PFSK-1 (cell line): ENCODE measurements around the gene NMT2.

ENCODE experiments used
- REST ChIP-seq, 2 experiments: IDR thresholded peaks; 2 replicates each; pipeline versions ENCODE4 v1.6.1 to v1.8.0; 2011 to 2012; ENCODE audit warnings: low read depth in 2 of 2, low read length in 2 of 2, control low read depth in 1 of 2, inconsistent platforms in 1 of 2, mild to moderate bottlenecking in 1 of 2, moderate library complexity in 1 of 2; ENCODE audit not compliant: insufficient read depth in 1 of 2
- TAF1 ChIP-seq: IDR thresholded peaks from 2 replicates; pipeline ENCODE4 v1.6.1; 2012; ENCODE audit warnings: low read length, control low read depth, borderline replicate concordance; ENCODE audit not compliant: insufficient read depth

DNA sequence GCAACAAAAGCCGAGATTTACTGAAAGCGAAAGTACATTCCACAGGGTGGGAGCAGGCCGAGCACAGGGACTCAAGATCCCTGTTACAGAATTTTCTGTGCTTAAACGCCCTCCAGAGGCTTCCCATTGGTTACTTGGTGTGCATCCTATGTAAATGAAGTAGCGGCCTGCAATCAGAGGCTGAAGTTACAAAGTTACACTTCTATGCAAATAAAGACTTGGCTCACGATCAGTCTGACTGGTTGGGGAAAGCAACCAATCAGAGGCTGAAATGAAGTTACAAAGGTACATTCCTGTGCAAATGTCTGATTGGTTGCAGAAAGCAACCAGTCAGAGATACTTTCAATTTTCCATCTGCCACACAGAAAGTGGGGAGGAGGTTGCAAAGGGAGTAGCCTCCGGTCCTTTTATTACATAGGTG is 84.0 kb downstream of the NMT2 start:
- TF ChIP-seq REST (IDR thresholded peaks at IDR 0.05; ENCODE audit: insufficient read depth in 1 of 2, low read depth in 2 of 2, low read length in 2 of 2) (no peak), TAF1 (no peak)
